CD4-positive, alpha-beta T cell treated with Interleukin-21 for 1 hour (primary cell): ENCODE data around the gene C1RL.

Experiments used
- DNase-seq: peaks from one replicate; pipeline ENCODE4 v3.0.0-alpha.2; 2020

Gene C1RL

GRCh38 chr12:7091660-7092228 is 17.3 kb downstream of the C1RL start:
- no peak for DNase-seq

- DNase-seq, result no peak
Observed at GRCh38 chr12:7091171-7091570, 17.8 kb downstream of the C1RL start.

GRCh38 chr12:7090222-7090998 is 18.6 kb downstream of the C1RL start:
- no peak for DNase-seq

GRCh38 chr12:7089196-7089871 is 19.7 kb downstream of the C1RL start:
- DNase-seq, result no peak

GRCh38 chr12:7083125-7083524 is 25.9 kb downstream of the C1RL start:
- DNase-seq, result no peak

- DNase-seq, result no peak
Observed at GRCh38 chr12:7081037-7081436, 28.0 kb downstream of the C1RL start.

GRCh38 chr12:7079826-7080125 is 29.2 kb downstream of the C1RL start:
- no peak for DNase-seq

- no peak for DNase-seq
Observed at GRCh38 chr12:7078163-7078562, 30.9 kb downstream of the C1RL start.

GRCh38 chr12:7076493-7076892 is 32.5 kb downstream of the C1RL start:
- DNase-seq, result no peak

GRCh38 chr12:7075939-7076338 is 33.1 kb downstream of the C1RL start:
- no peak for DNase-seq

- DNase-seq, result no peak
Observed at GRCh38 chr12:7075518-7075917, 33.5 kb downstream of the C1RL start.

- DNase-seq, result no peak
Observed at GRCh38 chr12:7073946-7074345, 35.1 kb downstream of the C1RL start.

GRCh38 chr12:7072554-7072953 is 36.5 kb downstream of the C1RL start:
- DNase-seq, result no peak

GRCh38 chr12:7072035-7072434 is 37.0 kb downstream of the C1RL start:
- no peak for DNase-seq

- no peak for DNase-seq
Observed at GRCh38 chr12:7069386-7069785, 39.6 kb downstream of the C1RL start.

GRCh38 chr12:7068994-7069346 is 40.0 kb downstream of the C1RL start:
- DNase-seq, result no peak

- DNase-seq, result no peak
Observed at GRCh38 chr12:7068240-7068993, 40.6 kb downstream of the C1RL start.

GRCh38 chr12:7067096-7067495 is 41.9 kb downstream of the C1RL start:
- no peak for DNase-seq

GRCh38 chr12:7066596-7066995 is 42.4 kb downstream of the C1RL start:
- DNase-seq, result no peak

GRCh38 chr12:7065073-7065623 is 43.9 kb downstream of the C1RL start:
- DNase-seq, result no peak

GRCh38 chr12:7064516-7064915 is 44.5 kb downstream of the C1RL start:
- DNase-seq, result no peak

- DNase-seq, result no peak
Observed at GRCh38 chr12:7061596-7061995, 47.4 kb downstream of the C1RL start.

GRCh38 chr12:7061138-7061537 is 47.9 kb downstream of the C1RL start:
- no peak for DNase-seq
